SH-SY5Y (cell line): ENCODE results near the gene COL18A1.

Experiments used
- GATA2 ChIP-seq: IDR thresholded peaks from 2 replicates; pipeline ENCODE4 v1.6.1; 2011; ENCODE audit warnings: mild to moderate bottlenecking, low read depth, low read length
- GATA3 ChIP-seq: IDR thresholded peaks from 2 replicates; pipeline ENCODE4 v1.6.1; 2011; ENCODE audit warnings: low read depth, mild to moderate bottlenecking, low read length, moderate library complexity

- TF ChIP-seq GATA2 (no peak), GATA3 (no peak)
Observed at GRCh38 chr21:45413922-45414321, 9.0 kb downstream of the COL18A1 start.
